Muscle of leg (tissue), 16 donors: ENCODE results near the gene LHCGR. TPM values are rescaled to one million over a fixed set of nuclear protein-coding genes. Genes with fewer than 3 reads are reported as not detected.

Experiments used
- DNase-seq: peaks from one replicate; pipeline ENCODE4 v3.0.0; 2013
- H3K27ac ChIP-seq: one replicate; pipeline ENCODE4 v1.5.1; 2013; ENCODE audit warnings: mild to moderate bottlenecking, low read length, control low read depth
- H3K27me3 ChIP-seq: one replicate; pipeline ENCODE4 v1.6.1; 2013; ENCODE audit warnings: low read length; ENCODE audit not compliant: control insufficient read depth, insufficient read depth
- H3K36me3 ChIP-seq: one replicate; pipeline ENCODE4 v1.6.1; 2013; ENCODE audit warnings: low read length; ENCODE audit not compliant: control insufficient read depth, insufficient read depth
- H3K4me1 ChIP-seq: one replicate; pipeline ENCODE4 v1.6.1; 2013; ENCODE audit warnings: low read length; ENCODE audit not compliant: control insufficient read depth, insufficient read depth
- H3K4me3 ChIP-seq: one replicate; pipeline ENCODE4 v1.5.1; 2013; ENCODE audit warnings: low read length, control low read depth
- H3K9me3 ChIP-seq: replicated peaks from 2 replicates; pipeline ENCODE4 v1.6.1; 2013; ENCODE audit warnings: low read depth, low read length; ENCODE audit not compliant: control insufficient read depth
- WGBS: methylation state at CpG from one replicate; pipeline ENCODE4 v1.1.5; 2013; ENCODE audit warnings: missing lambda C conversion rate; ENCODE audit not compliant: insufficient coverage; 5-methylcytosine and 5-hydroxymethylcytosine counted together
- long read RNA-seq, 11 donors: transcript quantifications; one replicate each; lab custom pipeline, GENCODE V29; 2026
- polyA plus RNA-seq, 8 donors: library from polyadenylated mRNA; unstranded; fragments of 120-200 nt; gene quantifications; one replicate each; pipeline versions ENCODE4 v1.2.1 to v1.2.3, GENCODE V29; 2013; ENCODE audit warnings: inconsistent platforms in 1 of 8, low replicate concordance in 1 of 8; ENCODE audit not compliant: insufficient read length in 8 of 8, insufficient read depth in 1 of 8
- total RNA-seq: library from RNA; stranded (reverse); fragments of 120-200 nt; gene quantifications from one replicate; pipeline ENCODE4 v1.2.4, GENCODE V29; 2013

Gene LHCGR
- total RNA-seq (0.44 TPM), polyA plus RNA-seq (under 1 TPM; 0.04 to 0.33 (median 0.11) TPM)
- long read RNA-seq, donor 1: 0 reads
- long read RNA-seq, donor 2: 0 reads
- long read RNA-seq, donor 3: 0 reads
- long read RNA-seq, donor 4: 0 reads
- long read RNA-seq, donor 5: 0 reads
- long read RNA-seq, donor 6: 0 reads
- long read RNA-seq, donor 7: 0 reads
- long read RNA-seq, donor 8: 0 reads
- long read RNA-seq, donor 9: 0 reads
- long read RNA-seq, donor 10: 0 reads
- long read RNA-seq, donor 11: 0 reads

GRCh38 chr2:48755473-48755872 is at the start of gene LHCGR:
Gene LHCGR, minus strand, starts transcription at chr2:48755724. Its CDS starts 53 bp downstream, at chr2:48755671.
- Histone ChIP-seq H3K4me1 (peaks cover 9% of the 10 kb centered on the region), H3K36me3 (no peaks in the 10 kb centered on the region), H3K27ac (no peak within 1 kb of the TSS), H3K9me3 (no peaks in the 10 kb centered on the region), H3K4me3 (no peak within 1 kb of the TSS), H3K27me3 (peaks cover 7% of the 10 kb centered on the region)
- under 1% methylated on average over 35 of the region's 37 CpGs for WGBS
- peak; percentile 18 for DNase-seq

GRCh38 chr2:48799601-48800000 is 44.1 kb upstream of the LHCGR start:
- Histone ChIP-seq H3K27me3 (no peaks in the 10 kb centered on the region), H3K4me1 (no peaks in the 10 kb centered on the region), H3K9me3 (no peaks in the 10 kb centered on the region), H3K4me3 (no peak overlapping the region), H3K36me3 (no peaks in the 10 kb centered on the region), H3K27ac (no peak overlapping the region)
- WGBS: 83% methylated on average over 3 of the region's 6 CpGs
- DNase-seq: peak; percentile 12

- H3K27ac ChIP-seq: no peak overlapping the region
- H3K27me3 ChIP-seq: no peaks in the 10 kb centered on the region
- no peaks in the 10 kb centered on the region for H3K4me1 ChIP-seq
- DNase-seq: no peak
- no peak overlapping the region for H3K4me3 ChIP-seq
- no CpG with 5 or more reads among the region's 2 CpGs for WGBS
- H3K36me3 ChIP-seq: no peaks in the 10 kb centered on the region
- no peaks in the 10 kb centered on the region for H3K9me3 ChIP-seq
These were observed 39.5 kb upstream of the LHCGR start for GRCh38 chr2:48795065-48795464.

GRCh38 chr2:48793671-48794070 is 38.1 kb upstream of the LHCGR start:
- Histone ChIP-seq H3K36me3 (no peaks in the 10 kb centered on the region), H3K27me3 (no peaks in the 10 kb centered on the region), H3K4me3 (no peak overlapping the region), H3K4me1 (no peaks in the 10 kb centered on the region), H3K27ac (no peak overlapping the region), H3K9me3 (no peaks in the 10 kb centered on the region)
- no peak for DNase-seq
- WGBS: no CpG with 5 or more reads among the region's 5 CpGs

GRCh38 chr2:48792030-48792429 is 36.5 kb upstream of the LHCGR start:
- no peaks in the 10 kb centered on the region for H3K4me1 ChIP-seq

GRCh38 chr2:48790407-48791170 is 35.1 kb upstream of the LHCGR start:
- Histone ChIP-seq H3K4me1 (no peaks in the 10 kb centered on the region), H3K9me3 (no peaks in the 10 kb centered on the region), H3K27me3 (no peaks in the 10 kb centered on the region), H3K27ac (no peak overlapping the region), H3K36me3 (no peaks in the 10 kb centered on the region), H3K4me3 (no peak overlapping the region)
- WGBS: 72% methylated on average over 5 of the region's 13 CpGs
- no peak for DNase-seq

More at GRCh38 chr2:48792030-48792429, 36.5 kb upstream of the LHCGR start:
- Histone ChIP-seq H3K36me3 (no peaks in the 10 kb centered on the region), H3K9me3 (no peaks in the 10 kb centered on the region), H3K27ac (no peak overlapping the region), H3K27me3 (no peaks in the 10 kb centered on the region), H3K4me3 (no peak overlapping the region)
- no CpG with 5 or more reads among the region's 3 CpGs for WGBS
- no peak for DNase-seq

- Histone ChIP-seq H3K36me3 (no peaks in the 10 kb centered on the region), H3K4me1 (no peaks in the 10 kb centered on the region), H3K4me3 (no peak overlapping the region), H3K27me3 (no peaks in the 10 kb centered on the region), H3K27ac (no peak overlapping the region), H3K9me3 (no peaks in the 10 kb centered on the region)
- WGBS: 93% methylated on average over 5 of the region's 8 CpGs
- DNase-seq: no peak
These were observed 32.1 kb upstream of the LHCGR start for GRCh38 chr2:48787580-48787979.

- H3K36me3 ChIP-seq: no peaks in the 10 kb centered on the region
- H3K4me3 ChIP-seq: no peak overlapping the region
- no peaks in the 10 kb centered on the region for H3K9me3 ChIP-seq
- no peaks in the 10 kb centered on the region for H3K4me1 ChIP-seq
- 40% methylated on average over 1 of the region's 1 CpG for WGBS
- no peaks in the 10 kb centered on the region for H3K27me3 ChIP-seq
- no peak for DNase-seq
- H3K27ac ChIP-seq: no peak overlapping the region
These were observed 25.8 kb upstream of the LHCGR start for GRCh38 chr2:48781366-48781765.

- H3K9me3 ChIP-seq: no peaks in the 10 kb centered on the region
- H3K4me3 ChIP-seq: no peak overlapping the region
- 71% methylated on average over 1 of the region's 4 CpGs for WGBS
- H3K4me1 ChIP-seq: no peaks in the 10 kb centered on the region
- H3K27ac ChIP-seq: no peak overlapping the region
- DNase-seq: no peak
- no peaks in the 10 kb centered on the region for H3K27me3 ChIP-seq
- H3K36me3 ChIP-seq: no peaks in the 10 kb centered on the region
These were observed 23.6 kb upstream of the LHCGR start for GRCh38 chr2:48779019-48779716.

- WGBS: no CpG with 5 or more reads among the region's 1 CpG
- H3K4me3 ChIP-seq: no peak overlapping the region
- no peak for DNase-seq
- H3K36me3 ChIP-seq: no peaks in the 10 kb centered on the region
- H3K4me1 ChIP-seq: peaks cover 4% of the 10 kb centered on the region
- H3K9me3 ChIP-seq: no peaks in the 10 kb centered on the region
- no peak overlapping the region for H3K27ac ChIP-seq
- H3K27me3 ChIP-seq: no peaks in the 10 kb centered on the region
These were observed 18.7 kb upstream of the LHCGR start for GRCh38 chr2:48774251-48774650.
